OCI-LY1 (cell line): ENCODE data around the gene FERMT1.

Experiments
- H2AFZ ChIP-seq: fragments of 200-600 bp; sonication (generic), shearing (Covaris generic); 2 replicates; pipeline ENCODE4 v1.6.0; 2014; ENCODE audit warnings: antibody characterized with exemption, mild to moderate bottlenecking, low read length
- H3F3A ChIP-seq: fragments of 200-600 bp; sonication (generic), shearing (Covaris generic); 2 replicates; pipeline ENCODE4 v1.6.0; 2014; ENCODE audit warnings: mild to moderate bottlenecking, antibody characterized with exemption, low read length, moderate library complexity; ENCODE audit not compliant: insufficient read depth
- H3K27ac ChIP-seq: fragments of 200-600 bp; sonication (generic); 2 replicates; pipeline ENCODE4 v1.5.1; 2014; ENCODE audit warnings: low read length, mixed run types, mild to moderate bottlenecking, low read depth; ENCODE audit not compliant: poor library complexity, severe bottlenecking
- H3K27me3 ChIP-seq: fragments of 200-600 bp; sonication (generic); 2 replicates; pipeline ENCODE4 v1.6.0; 2014; ENCODE audit warnings: antibody characterized with exemption, mild to moderate bottlenecking, low read length, moderate library complexity; ENCODE audit not compliant: insufficient read depth
- H3K36me3 ChIP-seq: fragments of 200-600 bp; sonication (generic); 2 replicates; pipeline ENCODE4 v1.6.1; 2014; ENCODE audit warnings: mild to moderate bottlenecking, antibody characterized with exemption, low read length, moderate library complexity, mixed read lengths; ENCODE audit not compliant: insufficient read depth
- H3K4me1 ChIP-seq: fragments of 200-600 bp; sonication (generic); 2 replicates; pipeline ENCODE4 v1.5.1; 2014; ENCODE audit warnings: mild to moderate bottlenecking, low read length, moderate library complexity; ENCODE audit not compliant: insufficient read depth, severe bottlenecking
- H3K4me2 ChIP-seq: fragments of 200-600 bp; sonication (generic), shearing (Covaris generic); 2 replicates; pipeline ENCODE4 v1.6.1; 2014; ENCODE audit warnings: low read length
- H3K4me3 ChIP-seq: fragments of 200-600 bp; sonication (generic); 2 replicates; pipeline ENCODE4 v1.5.1; 2014; ENCODE audit warnings: low read length, low read depth, mild to moderate bottlenecking, mixed read lengths; ENCODE audit not compliant: poor library complexity, severe bottlenecking
- H3K79me2 ChIP-seq: fragments of 200-600 bp; shearing (Covaris generic); 2 replicates; pipeline ENCODE4 v1.6.1; 2016; ENCODE audit warnings: mixed run types, low read length, mixed read lengths; ENCODE audit not compliant: insufficient read depth
- H3K9ac ChIP-seq: fragments of 200-600 bp; sonication (generic), shearing (Covaris generic); 2 replicates; pipeline ENCODE4 v1.6.1; 2014; ENCODE audit warnings: mild to moderate bottlenecking, low read length, mixed read lengths
- H3K9me2 ChIP-seq: fragments of 200-600 bp; sonication (generic), shearing (Covaris generic); 2 replicates; pipeline ENCODE4 v1.6.1; 2014; ENCODE audit warnings: low read depth, mild to moderate bottlenecking, low read length, mixed read lengths
- H3K9me3 ChIP-seq: fragments of 200-600 bp; shearing (Covaris generic); 2 replicates; pipeline ENCODE4 v1.6.1; 2014; ENCODE audit warnings: low read length, mixed read lengths
- H4K20me1 ChIP-seq: fragments of 200-600 bp; sonication (generic), shearing (Covaris generic); 2 replicates; pipeline ENCODE4 v1.6.0; 2016; ENCODE audit warnings: mild to moderate bottlenecking, low read length; ENCODE audit not compliant: insufficient read depth
- EZH2 ChIP-seq: fragments of 200-600 bp; sonication (generic), shearing (Covaris generic); IDR thresholded peaks from 2 replicates; pipeline ENCODE4 v1.8.0; 2017; ENCODE audit warnings: borderline replicate concordance, mixed run types, mild to moderate bottlenecking, antibody characterized with exemption, low read length, moderate library complexity, mixed read lengths
- TF ChIP-seq, protein P1 (sequence below): fragments of 200-600 bp; sonication (generic), shearing (Covaris generic); IDR thresholded peaks from 2 replicates; pipeline ENCODE4 v1.5.1; 2017; ENCODE audit warnings: mild to moderate bottlenecking, antibody characterized with exemption, low read length, moderate library complexity, mixed read lengths

The FERMT1 gene

DNA sequence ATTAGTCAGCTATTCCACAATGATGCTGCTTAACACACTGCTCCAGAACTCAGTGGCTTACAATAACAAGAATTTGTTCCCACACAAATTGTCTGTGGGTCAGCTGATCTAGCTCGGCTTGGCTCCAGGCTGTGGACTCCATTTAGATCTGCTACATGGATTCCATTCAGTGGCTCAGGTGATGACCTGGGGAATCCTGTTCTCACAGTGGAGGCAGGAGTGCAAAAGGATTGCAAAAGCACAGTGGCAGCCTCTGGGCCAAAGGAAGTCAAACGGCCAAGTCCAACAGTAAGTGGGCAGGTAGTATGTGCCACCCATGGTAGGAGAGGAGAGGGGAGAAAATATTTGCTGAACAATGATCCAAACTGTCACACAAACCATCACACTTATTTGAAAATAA lies 53.2 kb downstream of the FERMT1 start:
- Histone ChIP-seq H3K9me3 (no peaks in the 10 kb centered on the region), H3K4me3 (no peak overlapping the region), H3K4me1 (no peaks in the 10 kb centered on the region), H3K36me3 (no peaks in the 10 kb centered on the region), H3K27me3 (no peaks in the 10 kb centered on the region; the same call in 1 of the 2 replicates), H3K4me2 (no peak overlapping the region), H3K27ac (no peak overlapping the region), H3K9me2 (no peaks in the 10 kb centered on the region), H3K79me2 (no peaks in the 10 kb centered on the region), H3K9ac (no peak overlapping the region), H4K20me1 (no peaks in the 10 kb centered on the region), H2AFZ (no peak overlapping the region), H3F3A (no peaks in the 10 kb centered on the region)
- TF ChIP-seq, protein P1, sequence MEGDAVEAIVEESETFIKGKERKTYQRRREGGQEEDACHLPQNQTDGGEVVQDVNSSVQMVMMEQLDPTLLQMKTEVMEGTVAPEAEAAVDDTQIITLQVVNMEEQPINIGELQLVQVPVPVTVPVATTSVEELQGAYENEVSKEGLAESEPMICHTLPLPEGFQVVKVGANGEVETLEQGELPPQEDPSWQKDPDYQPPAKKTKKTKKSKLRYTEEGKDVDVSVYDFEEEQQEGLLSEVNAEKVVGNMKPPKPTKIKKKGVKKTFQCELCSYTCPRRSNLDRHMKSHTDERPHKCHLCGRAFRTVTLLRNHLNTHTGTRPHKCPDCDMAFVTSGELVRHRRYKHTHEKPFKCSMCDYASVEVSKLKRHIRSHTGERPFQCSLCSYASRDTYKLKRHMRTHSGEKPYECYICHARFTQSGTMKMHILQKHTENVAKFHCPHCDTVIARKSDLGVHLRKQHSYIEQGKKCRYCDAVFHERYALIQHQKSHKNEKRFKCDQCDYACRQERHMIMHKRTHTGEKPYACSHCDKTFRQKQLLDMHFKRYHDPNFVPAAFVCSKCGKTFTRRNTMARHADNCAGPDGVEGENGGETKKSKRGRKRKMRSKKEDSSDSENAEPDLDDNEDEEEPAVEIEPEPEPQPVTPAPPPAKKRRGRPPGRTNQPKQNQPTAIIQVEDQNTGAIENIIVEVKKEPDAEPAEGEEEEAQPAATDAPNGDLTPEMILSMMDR = no peak
- TF ChIP-seq EZH2 = no peak

GRCh38 chr20:6067763-6068318 lies 55.0 kb downstream of the FERMT1 start:
- Histone ChIP-seq H3K27ac (no peak overlapping the region), H3K4me2 (no peak overlapping the region), H3K9me2 (no peaks in the 10 kb centered on the region), H3K4me3 (no peak overlapping the region), H3K9me3 (no peaks in the 10 kb centered on the region), H3K4me1 (no peaks in the 10 kb centered on the region), H2AFZ (no peak overlapping the region), H3K9ac (no peak overlapping the region), H4K20me1 (no peaks in the 10 kb centered on the region), H3K27me3 (no peaks in the 10 kb centered on the region; the same call in 1 of the 2 replicates), H3K79me2 (no peaks in the 10 kb centered on the region), H3F3A (no peaks in the 10 kb centered on the region), H3K36me3 (no peaks in the 10 kb centered on the region)
- no peak for TF ChIP-seq EZH2
- TF ChIP-seq, protein P1 = no peak

DNA sequence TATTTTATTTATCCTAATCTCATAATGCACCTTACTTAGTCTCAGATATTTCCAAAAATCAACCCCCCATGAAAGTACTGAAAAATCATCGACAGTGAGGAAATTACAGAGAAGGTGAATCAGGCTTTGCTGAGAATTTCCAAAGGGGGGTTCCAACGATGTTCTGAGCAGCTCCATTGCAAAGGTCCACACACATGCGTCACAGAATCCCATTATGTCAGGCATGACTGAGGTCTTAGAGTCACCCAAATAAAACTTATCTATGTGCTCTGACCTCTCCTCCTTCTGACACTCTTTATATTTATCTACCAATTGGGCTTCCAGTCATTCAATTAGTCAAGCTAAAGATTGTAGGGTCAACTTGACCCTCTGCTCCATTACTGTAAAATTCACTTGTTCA lies 56.2 kb downstream of the FERMT1 start:
- Histone ChIP-seq H3K4me1 (no peaks in the 10 kb centered on the region), H3K4me2 (no peak overlapping the region), H2AFZ (no peak overlapping the region), H4K20me1 (no peaks in the 10 kb centered on the region), H3K9me2 (no peaks in the 10 kb centered on the region), H3K27ac (no peak overlapping the region), H3K9ac (no peak overlapping the region), H3F3A (no peaks in the 10 kb centered on the region), H3K4me3 (no peak overlapping the region), H3K9me3 (no peaks in the 10 kb centered on the region), H3K27me3 (no peaks in the 10 kb centered on the region; the same call in 1 of the 2 replicates), H3K79me2 (no peaks in the 10 kb centered on the region), H3K36me3 (no peaks in the 10 kb centered on the region)
- TF ChIP-seq, protein P1 = no peak
- no peak for TF ChIP-seq EZH2
